Measurements from ENCODE around the gene PRR30.

DNA sequence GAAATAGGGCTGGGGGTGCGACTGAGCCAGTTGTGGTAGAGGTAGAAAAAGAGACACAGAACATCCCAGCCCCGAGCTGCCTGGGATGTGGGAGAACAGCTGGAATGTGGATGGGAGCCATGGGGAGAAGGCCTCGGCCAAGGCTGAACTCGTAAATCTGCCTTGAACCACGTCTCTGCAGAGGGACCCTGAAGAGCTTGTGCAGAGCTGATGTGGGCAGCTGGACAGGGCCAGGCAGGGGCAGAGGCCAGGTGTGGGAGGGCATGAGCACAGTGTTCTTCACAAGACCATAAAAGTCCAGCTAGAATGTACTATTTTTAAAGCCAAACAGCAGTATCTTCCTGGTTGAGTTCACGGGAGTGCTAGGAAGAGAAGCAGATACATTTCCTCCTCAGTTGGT, 15.3 kb upstream of the PRR30 start:
- TF ChIP-seq, protein P1, sequence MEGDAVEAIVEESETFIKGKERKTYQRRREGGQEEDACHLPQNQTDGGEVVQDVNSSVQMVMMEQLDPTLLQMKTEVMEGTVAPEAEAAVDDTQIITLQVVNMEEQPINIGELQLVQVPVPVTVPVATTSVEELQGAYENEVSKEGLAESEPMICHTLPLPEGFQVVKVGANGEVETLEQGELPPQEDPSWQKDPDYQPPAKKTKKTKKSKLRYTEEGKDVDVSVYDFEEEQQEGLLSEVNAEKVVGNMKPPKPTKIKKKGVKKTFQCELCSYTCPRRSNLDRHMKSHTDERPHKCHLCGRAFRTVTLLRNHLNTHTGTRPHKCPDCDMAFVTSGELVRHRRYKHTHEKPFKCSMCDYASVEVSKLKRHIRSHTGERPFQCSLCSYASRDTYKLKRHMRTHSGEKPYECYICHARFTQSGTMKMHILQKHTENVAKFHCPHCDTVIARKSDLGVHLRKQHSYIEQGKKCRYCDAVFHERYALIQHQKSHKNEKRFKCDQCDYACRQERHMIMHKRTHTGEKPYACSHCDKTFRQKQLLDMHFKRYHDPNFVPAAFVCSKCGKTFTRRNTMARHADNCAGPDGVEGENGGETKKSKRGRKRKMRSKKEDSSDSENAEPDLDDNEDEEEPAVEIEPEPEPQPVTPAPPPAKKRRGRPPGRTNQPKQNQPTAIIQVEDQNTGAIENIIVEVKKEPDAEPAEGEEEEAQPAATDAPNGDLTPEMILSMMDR (IDR thresholded peaks at IDR 0.05; ENCODE audit: low read depth, low read length) = no peak
- TF ChIP-seq MAX (IDR thresholded peaks at IDR 0.05; ENCODE audit: low read depth, low read length) (no peak), POLR2A (IDR thresholded peaks at IDR 0.05; ENCODE audit: extremely low read depth, insufficient read length) (no peak)

All from NB4 (cell line).